Calu3 (cell line): ENCODE data around the gene SLC4A1. TPM values are rescaled to one million over a fixed set of nuclear protein-coding genes. Genes with fewer than 3 reads are reported as not detected.

Experiments
- BruUV-seq: library from RNA; stranded (reverse); fragments of 400-500 nt; replicated peaks from 2 replicates; lab custom pipeline; 2021; lab: Mats Ljungman, UMichigan
- CTCF ChIA-PET: fragments of 300-600 bp; sonication (Branson Sonifier 250); formaldehyde crosslinking; loops from one replicate; lab custom pipeline; 2022; ENCODE audit warnings: antibody characterized with exemption; lab: Charles Lee
- DNase-seq: peaks from one replicate; pipeline ENCODE4 v3.0.0; 2022
- H3K27ac Mint-ChIP-seq: one replicate; pipeline ENCODE4 v1.8.0; 2022; ENCODE audit warnings: mixed read lengths; ENCODE audit not compliant: unreplicated experiment
- H3K27me3 Mint-ChIP-seq: one replicate; pipeline ENCODE4 v1.8.0; 2022; ENCODE audit warnings: mixed read lengths; ENCODE audit not compliant: unreplicated experiment
- H3K36me3 Mint-ChIP-seq: one replicate; pipeline ENCODE4 v1.8.0; 2022; ENCODE audit warnings: mild to moderate bottlenecking, moderate library complexity, mixed read lengths; ENCODE audit not compliant: insufficient read depth, unreplicated experiment
- H3K4me1 Mint-ChIP-seq: one replicate; pipeline ENCODE4 v1.8.0; 2022; ENCODE audit warnings: mild to moderate bottlenecking, low read depth, mixed read lengths; ENCODE audit not compliant: unreplicated experiment
- H3K4me3 Mint-ChIP-seq: one replicate; pipeline ENCODE4 v1.8.0; 2022; ENCODE audit warnings: mild to moderate bottlenecking, low read depth, moderate library complexity, mixed read lengths; ENCODE audit not compliant: unreplicated experiment
- H3K9me3 Mint-ChIP-seq: one replicate; pipeline ENCODE4 v1.8.0; 2022; ENCODE audit warnings: low read depth, mixed read lengths; ENCODE audit not compliant: unreplicated experiment
- intact Hi-C: fragments of 100-400 bp; cut with micrococcal nuclease; formaldehyde crosslinking; loops from one replicate; pipeline ENCODE4 v1.10.0; 2022; ENCODE audit not compliant: unreplicated experiment
- total RNA-seq: library from RNA; stranded (reverse); gene quantifications from 2 replicates; pipeline ENCODE4 v1.2.3, GENCODE V29; 2022
- TF ChIP-seq, protein P1 (sequence below): fragments of 200-600 bp; IDR thresholded peaks from one replicate; pipeline ENCODE4 v1.8.0; 2022; ENCODE audit warnings: antibody characterized with exemption; ENCODE audit not compliant: unreplicated experiment

Gene SLC4A1
- total RNA-seq, 1 experiment from 2014 or later = not detected

- no peak for DNase-seq
- intact Hi-C loops = no loop called here
- H3K36me3 Mint-ChIP-seq = peaks cover 15% of the 10 kb centered on the region
- TF ChIP-seq, protein P1, sequence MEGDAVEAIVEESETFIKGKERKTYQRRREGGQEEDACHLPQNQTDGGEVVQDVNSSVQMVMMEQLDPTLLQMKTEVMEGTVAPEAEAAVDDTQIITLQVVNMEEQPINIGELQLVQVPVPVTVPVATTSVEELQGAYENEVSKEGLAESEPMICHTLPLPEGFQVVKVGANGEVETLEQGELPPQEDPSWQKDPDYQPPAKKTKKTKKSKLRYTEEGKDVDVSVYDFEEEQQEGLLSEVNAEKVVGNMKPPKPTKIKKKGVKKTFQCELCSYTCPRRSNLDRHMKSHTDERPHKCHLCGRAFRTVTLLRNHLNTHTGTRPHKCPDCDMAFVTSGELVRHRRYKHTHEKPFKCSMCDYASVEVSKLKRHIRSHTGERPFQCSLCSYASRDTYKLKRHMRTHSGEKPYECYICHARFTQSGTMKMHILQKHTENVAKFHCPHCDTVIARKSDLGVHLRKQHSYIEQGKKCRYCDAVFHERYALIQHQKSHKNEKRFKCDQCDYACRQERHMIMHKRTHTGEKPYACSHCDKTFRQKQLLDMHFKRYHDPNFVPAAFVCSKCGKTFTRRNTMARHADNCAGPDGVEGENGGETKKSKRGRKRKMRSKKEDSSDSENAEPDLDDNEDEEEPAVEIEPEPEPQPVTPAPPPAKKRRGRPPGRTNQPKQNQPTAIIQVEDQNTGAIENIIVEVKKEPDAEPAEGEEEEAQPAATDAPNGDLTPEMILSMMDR = no peak
- peaks cover 11% of the 10 kb centered on the region for H3K4me1 Mint-ChIP-seq
- no peaks in the 10 kb centered on the region for H3K9me3 Mint-ChIP-seq
- peaks cover 90% of the 10 kb centered on the region for H3K27me3 Mint-ChIP-seq
- no peak overlapping the region for H3K27ac Mint-ChIP-seq
- no peak overlapping the region for H3K4me3 Mint-ChIP-seq
- CTCF ChIA-PET = interaction anchor here (0.7 to 1.8 kb wide), 6 partner anchors 8 to 91 kb away, joined by 3 to 8 read pairs (median 4); partner anchors contain the start of gene FAM171A2
- no TSS peak for BruUV-seq
Measured at GRCh38 chr17:44308865-44309264, 40.9 kb upstream of the SLC4A1 start.

- CTCF ChIA-PET = interaction anchor here (0.6 to 1.8 kb wide), 10 partner anchors 8 to 302 kb away, joined by 3 to 8 read pairs (median 4); partner anchors contain the start of gene FAM171A2
- Mint-ChIP-seq H3K4me1 (peaks cover 11% of the 10 kb centered on the region), H3K9me3 (no peaks in the 10 kb centered on the region), H3K27me3 (peaks cover 90% of the 10 kb centered on the region), H3K4me3 (peak within 1 kb of the TSS; percentile 67), H3K36me3 (peaks cover 15% of the 10 kb centered on the region), H3K27ac (peak within 1 kb of the TSS; percentile 78)
- no TSS peak for BruUV-seq
- intact Hi-C loops = no loop called here
- TF ChIP-seq, protein P1 = no peak
- DNase-seq = peak; percentile 95
Measured at GRCh38 chr17:44308320-44308818, 40.4 kb upstream of the SLC4A1 start, which contains the start of gene RUNDC3A. RUNDC3A (plus strand) TSS chr17:44308601; CDS start chr17:44308833, 232 bp downstream.

GRCh38 chr17:44307387-44308186 lies 39.7 kb upstream of the SLC4A1 start:
- Mint-ChIP-seq H3K4me1 (peaks cover 11% of the 10 kb centered on the region), H3K36me3 (peaks cover 15% of the 10 kb centered on the region), H3K4me3 (peak overlapping the region; percentile 67), H3K9me3 (no peaks in the 10 kb centered on the region), H3K27me3 (peaks cover 87% of the 10 kb centered on the region), H3K27ac (peak overlapping the region; percentile 78)
- CTCF ChIA-PET = interaction anchor here (0.6 to 1.4 kb wide), 7 partner anchors 8 to 804 kb away, joined by 3 to 9 read pairs (median 4); partner anchors contain the start of gene FAM171A2
- peak; percentile 54 for DNase-seq
- intact Hi-C loops = no loop called here
- BruUV-seq = no TSS peak
- TF ChIP-seq, protein P1 = no peak

GRCh38 chr17:44304651-44305050 lies 36.7 kb upstream of the SLC4A1 start:
- CTCF ChIA-PET = interaction anchor here (0.8 kb wide), 1 partner anchor 82 kb away, joined by 4 read pairs; no protein-coding TSS in a partner anchor
- TF ChIP-seq, protein P1 = no peak

More at GRCh38 chr17:44304651-44305050, 36.7 kb upstream of the SLC4A1 start:
- H3K27ac Mint-ChIP-seq = no peak overlapping the region
- DNase-seq = no peak
- BruUV-seq = no TSS peak
- peaks cover 5% of the 10 kb centered on the region for H3K4me1 Mint-ChIP-seq
- intact Hi-C loops = no loop called here
- no peak overlapping the region for H3K4me3 Mint-ChIP-seq
- peaks cover 15% of the 10 kb centered on the region for H3K36me3 Mint-ChIP-seq
- no peaks in the 10 kb centered on the region for H3K9me3 Mint-ChIP-seq
- H3K27me3 Mint-ChIP-seq = peaks cover 81% of the 10 kb centered on the region
